HepG2 (cell line): Measurements from ENCODE around the gene KCNQ1OT1. TPM values are rescaled to one million over a fixed set of nuclear protein-coding genes. Genes with fewer than 3 reads are reported as not detected.

ENCODE experiments used
- AHR ChIP-seq: IDR thresholded peaks from 2 replicates; pipeline ENCODE4 v1.6.1; 2018; ENCODE audit warnings: missing genetic modification reagents, missing compliant biosample characterization
- ATM ChIP-seq: fragments of 450-650 bp; IDR thresholded peaks from 2 replicates; pipeline ENCODE4 v1.7.1; 2017; ENCODE audit warnings: mild to moderate bottlenecking, borderline replicate concordance
- CBX2 ChIP-seq, 2 experiments: fragments of 200-600 bp in 1 of 2; sonication (generic); formaldehyde crosslinking in 1 of 2; IDR thresholded peaks; 2 replicates each; pipeline versions ENCODE4 v1.7.0 to v1.8.1; 2018 to 2022; ENCODE audit warnings: low read depth in 2 of 2, low read length in 1 of 2, mild to moderate bottlenecking in 1 of 2, missing genetic modification reagents in 1 of 2
- HOXA3 ChIP-seq: sonication (generic); formaldehyde crosslinking; IDR thresholded peaks from 2 replicates; pipeline ENCODE4 v1.5.0; 2020; ENCODE audit warnings: missing genetic modification reagents
- IRF2 ChIP-seq: IDR thresholded peaks from 2 replicates; pipeline ENCODE4 v1.6.1; 2018; ENCODE audit warnings: missing genetic modification reagents, missing compliant biosample characterization
- KDM5B ChIP-seq: sonication (generic); formaldehyde crosslinking; IDR thresholded peaks from 2 replicates; pipeline ENCODE4 v1.4.0; 2020; ENCODE audit warnings: missing genetic modification reagents, mild to moderate bottlenecking, borderline replicate concordance
- NFYC ChIP-seq: IDR thresholded peaks from 2 replicates; pipeline ENCODE4 v1.6.1; 2016; ENCODE audit warnings: missing genetic modification reagents, missing compliant biosample characterization
- NR2C2 ChIP-seq: sonication (generic); formaldehyde crosslinking; IDR thresholded peaks from 2 replicates; pipeline ENCODE4 v1.4.0; 2020; ENCODE audit warnings: missing genetic modification reagents, mild to moderate bottlenecking, moderate library complexity, borderline replicate concordance
- RXRB ChIP-seq: IDR thresholded peaks from 2 replicates; pipeline ENCODE4 v1.6.1; 2016; ENCODE audit warnings: borderline replicate concordance, missing genetic modification reagents, missing compliant biosample characterization
- ZMYM4 ChIP-seq: sonication (generic); formaldehyde crosslinking; IDR thresholded peaks from 2 replicates; pipeline ENCODE4 v1.8.1; 2023; ENCODE audit warnings: mild to moderate bottlenecking, missing genetic modification reagents
- ZNF292 ChIP-seq: sonication (generic); formaldehyde crosslinking; IDR thresholded peaks from 2 replicates; pipeline ENCODE4 v1.8.1; 2022; ENCODE audit warnings: mild to moderate bottlenecking, low read depth, missing genetic modification reagents, borderline replicate concordance
- ZNF331 ChIP-seq: sonication (generic); formaldehyde crosslinking; IDR thresholded peaks from 2 replicates; pipeline ENCODE4 v1.4.0; 2020; ENCODE audit warnings: missing genetic modification reagents
- ZNF850 ChIP-seq: sonication (generic); formaldehyde crosslinking; conservative IDR thresholded peaks from 2 replicates; pipeline ENCODE4 v1.9.0; 2021; ENCODE audit warnings: mild to moderate bottlenecking, missing genetic modification reagents
- polyA plus RNA-seq, 8 experiments: library from polyadenylated mRNA; depleted of rRNA in 3 of 8; stranded (reverse) in 7 of 8; unstranded in 1 of 8; fragments of >200 nt; fragmentation: Illumina TruSeq in 4 of 8; extraction: Trizol in 4 of 8; gene quantifications; 2 replicates each; pipeline versions ENCODE4 v1.2.1 to v1.2.3, GENCODE V29; 2011 to 2016; ENCODE audit warnings: low read depth in 4 of 8, missing spikeins in 1 of 8, mixed read lengths in 1 of 8; ENCODE audit not compliant: insufficient read depth in 1 of 8
- total RNA-seq, 5 experiments: library from RNA; depleted of rRNA; stranded (reverse); fragments of >200 nt; fragmentation: Illumina TruSeq; extraction: Trizol; gene quantifications; 2 replicates each; pipeline ENCODE4 v1.2.3, GENCODE V29; 2016; ENCODE audit warnings: low read depth in 1 of 5
- TF ChIP-seq, protein P1 (sequence below): sonication (generic); formaldehyde crosslinking; IDR thresholded peaks from 2 replicates; pipeline ENCODE4 v1.4.0; 2020; ENCODE audit warnings: missing genetic modification reagents, mild to moderate bottlenecking, borderline replicate concordance
- TF ChIP-seq, protein P2 (sequence below): sonication (generic); formaldehyde crosslinking; IDR thresholded peaks from 2 replicates; pipeline ENCODE4 v1.4.0; 2020; ENCODE audit warnings: missing genetic modification reagents, borderline replicate concordance
- TF ChIP-seq, protein P3 (sequence below): IDR thresholded peaks from 2 replicates; pipeline ENCODE4 v1.6.1; 2016
- TF ChIP-seq, protein P4 (sequence below): sonication (generic); formaldehyde crosslinking; IDR thresholded peaks from 2 replicates; pipeline ENCODE4 v1.8.1; 2023; ENCODE audit warnings: mild to moderate bottlenecking, missing genetic modification reagents
- TF ChIP-seq, protein P5 (sequence below): sonication (generic); IDR thresholded peaks from 2 replicates; pipeline ENCODE4 v1.6.1; 2016; ENCODE audit warnings: low read depth, borderline replicate concordance
- TF ChIP-seq, protein P6 (sequence below): sonication (generic); formaldehyde crosslinking; IDR thresholded peaks from 2 replicates; pipeline ENCODE4 v1.9.0; 2022; ENCODE audit warnings: missing genetic modification reagents, mild to moderate bottlenecking, borderline replicate concordance

The KCNQ1OT1 gene
- total and polyA plus RNA-seq, 2 of the 13 experiments (the other 11 are each of a cell fraction or from before 2014, with no cell fraction given) = 1.3 to 18.9 TPM

DNA sequence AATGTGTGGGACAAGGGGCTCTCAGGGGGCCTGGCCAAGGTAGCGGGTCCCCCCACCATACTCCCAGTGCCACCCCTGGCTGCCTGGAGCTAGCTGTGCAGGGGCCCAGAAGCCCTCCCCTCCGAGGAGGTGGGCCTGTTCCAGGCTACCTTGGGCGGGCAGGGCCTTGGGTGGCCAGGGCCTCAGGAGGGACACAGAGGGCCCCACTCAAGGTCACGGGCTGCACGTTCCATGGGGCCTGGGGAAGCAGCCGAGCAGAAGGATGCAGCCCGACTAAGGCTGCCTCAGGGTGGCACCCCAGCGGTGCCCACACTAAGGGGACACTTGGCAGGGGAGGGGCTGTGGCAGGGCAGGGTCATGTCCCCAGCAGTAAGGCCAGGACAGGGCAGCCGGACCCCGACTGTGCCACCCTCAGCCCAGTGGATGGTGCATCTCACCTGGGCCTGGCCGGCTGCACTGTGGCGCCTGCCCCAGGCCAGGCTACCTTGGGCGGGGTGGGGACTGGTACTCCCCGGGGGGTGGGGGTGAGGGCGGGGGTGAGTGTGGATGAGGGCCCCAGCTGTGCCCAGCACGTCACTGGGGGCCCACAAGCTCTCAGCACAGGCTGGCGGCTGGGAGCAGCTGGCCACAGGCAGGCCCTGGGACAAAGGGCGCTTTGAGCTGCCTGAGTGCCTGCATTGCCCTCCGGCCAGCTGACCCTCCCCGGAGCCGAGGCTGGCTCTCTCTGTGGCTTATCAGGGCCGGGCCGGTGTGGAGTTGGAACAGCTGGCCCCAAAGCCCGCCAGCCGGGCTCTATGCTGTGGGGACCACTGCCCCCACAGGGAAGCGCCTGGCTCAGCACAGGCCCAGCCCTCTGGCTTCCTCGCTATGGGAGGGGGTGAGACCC, 137.9 kb downstream of the KCNQ1OT1 start (continued):
- 0 out of 2 replicates have a peak, but pooled peaks have one; percentile 38 for TF ChIP-seq ZMYM4 (CRISPR knock-in tag)
- TF ChIP-seq ZNF292 (CRISPR knock-in tag) = peak; percentile 88
- TF ChIP-seq, protein P1, sequence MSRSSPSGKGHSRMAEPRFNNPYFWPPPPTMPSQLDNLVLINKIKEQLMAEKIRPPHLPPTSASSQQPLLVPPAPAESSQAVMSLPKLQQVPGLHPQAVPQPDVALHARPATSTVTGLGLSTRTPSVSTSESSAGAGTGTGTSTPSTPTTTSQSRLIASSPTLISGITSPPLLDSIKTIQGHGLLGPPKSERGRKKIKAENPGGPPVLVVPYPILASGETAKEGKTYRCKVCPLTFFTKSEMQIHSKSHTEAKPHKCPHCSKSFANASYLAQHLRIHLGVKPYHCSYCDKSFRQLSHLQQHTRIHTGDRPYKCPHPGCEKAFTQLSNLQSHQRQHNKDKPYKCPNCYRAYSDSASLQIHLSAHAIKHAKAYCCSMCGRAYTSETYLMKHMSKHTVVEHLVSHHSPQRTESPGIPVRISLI (CRISPR knock-in tag) = no peak
- no peak for TF ChIP-seq IRF2
- no peak for TF ChIP-seq NR2C2 (CRISPR knock-in tag)
- TF ChIP-seq ZNF331 (CRISPR knock-in tag) = 0 out of 2 replicates have a peak, but pooled peaks have one; percentile 50
- peak; percentile 51; the same call in 1 of the 2 replicates for TF ChIP-seq RXRB (CRISPR knock-in tag)
- TF ChIP-seq, protein P2, sequence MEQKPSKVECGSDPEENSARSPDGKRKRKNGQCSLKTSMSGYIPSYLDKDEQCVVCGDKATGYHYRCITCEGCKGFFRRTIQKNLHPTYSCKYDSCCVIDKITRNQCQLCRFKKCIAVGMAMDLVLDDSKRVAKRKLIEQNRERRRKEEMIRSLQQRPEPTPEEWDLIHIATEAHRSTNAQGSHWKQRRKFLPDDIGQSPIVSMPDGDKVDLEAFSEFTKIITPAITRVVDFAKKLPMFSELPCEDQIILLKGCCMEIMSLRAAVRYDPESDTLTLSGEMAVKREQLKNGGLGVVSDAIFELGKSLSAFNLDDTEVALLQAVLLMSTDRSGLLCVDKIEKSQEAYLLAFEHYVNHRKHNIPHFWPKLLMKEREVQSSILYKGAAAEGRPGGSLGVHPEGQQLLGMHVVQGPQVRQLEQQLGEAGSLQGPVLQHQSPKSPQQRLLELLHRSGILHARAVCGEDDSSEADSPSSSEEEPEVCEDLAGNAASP (CRISPR knock-in tag) = no peak; the same call in 1 of the 2 replicates
- no peak; the same call in 1 of the 2 replicates for TF ChIP-seq HOXA3 (CRISPR knock-in tag)
- TF ChIP-seq NFYC (CRISPR knock-in tag) = no peak
- TF ChIP-seq, protein P3, sequence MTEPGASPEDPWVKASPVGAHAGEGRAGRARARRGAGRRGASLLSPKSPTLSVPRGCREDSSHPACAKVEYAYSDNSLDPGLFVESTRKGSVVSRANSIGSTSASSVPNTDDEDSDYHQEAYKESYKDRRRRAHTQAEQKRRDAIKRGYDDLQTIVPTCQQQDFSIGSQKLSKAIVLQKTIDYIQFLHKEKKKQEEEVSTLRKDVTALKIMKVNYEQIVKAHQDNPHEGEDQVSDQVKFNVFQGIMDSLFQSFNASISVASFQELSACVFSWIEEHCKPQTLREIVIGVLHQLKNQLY (CRISPR knock-in tag) = no peak
- TF ChIP-seq, protein P4, sequence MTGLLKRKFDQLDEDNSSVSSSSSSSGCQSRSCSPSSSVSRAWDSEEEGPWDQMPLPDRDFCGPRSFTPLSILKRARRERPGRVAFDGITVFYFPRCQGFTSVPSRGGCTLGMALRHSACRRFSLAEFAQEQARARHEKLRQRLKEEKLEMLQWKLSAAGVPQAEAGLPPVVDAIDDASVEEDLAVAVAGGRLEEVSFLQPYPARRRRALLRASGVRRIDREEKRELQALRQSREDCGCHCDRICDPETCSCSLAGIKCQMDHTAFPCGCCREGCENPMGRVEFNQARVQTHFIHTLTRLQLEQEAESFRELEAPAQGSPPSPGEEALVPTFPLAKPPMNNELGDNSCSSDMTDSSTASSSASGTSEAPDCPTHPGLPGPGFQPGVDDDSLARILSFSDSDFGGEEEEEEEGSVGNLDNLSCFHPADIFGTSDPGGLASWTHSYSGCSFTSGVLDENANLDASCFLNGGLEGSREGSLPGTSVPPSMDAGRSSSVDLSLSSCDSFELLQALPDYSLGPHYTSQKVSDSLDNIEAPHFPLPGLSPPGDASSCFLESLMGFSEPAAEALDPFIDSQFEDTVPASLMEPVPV = peak; percentile 72; the same call in 1 of the 2 replicates
- TF ChIP-seq ZNF850 (CRISPR knock-in tag) = no peak
- TF ChIP-seq, protein P5, sequence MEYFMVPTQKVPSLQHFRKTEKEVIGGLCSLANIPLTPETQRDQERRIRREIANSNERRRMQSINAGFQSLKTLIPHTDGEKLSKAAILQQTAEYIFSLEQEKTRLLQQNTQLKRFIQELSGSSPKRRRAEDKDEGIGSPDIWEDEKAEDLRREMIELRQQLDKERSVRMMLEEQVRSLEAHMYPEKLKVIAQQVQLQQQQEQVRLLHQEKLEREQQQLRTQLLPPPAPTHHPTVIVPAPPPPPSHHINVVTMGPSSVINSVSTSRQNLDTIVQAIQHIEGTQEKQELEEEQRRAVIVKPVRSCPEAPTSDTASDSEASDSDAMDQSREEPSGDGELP = peak; percentile 97
- no peak for TF ChIP-seq CBX2 (IDR thresholded peaks at IDR 0.05; ENCODE audit: low read depth, low read length)
- TF ChIP-seq CBX2 (CRISPR knock-in tag; IDR thresholded peaks at IDR 0.05; ENCODE audit: low read depth) = no peak
- no peak for TF ChIP-seq AHR
- TF ChIP-seq, protein P6, sequence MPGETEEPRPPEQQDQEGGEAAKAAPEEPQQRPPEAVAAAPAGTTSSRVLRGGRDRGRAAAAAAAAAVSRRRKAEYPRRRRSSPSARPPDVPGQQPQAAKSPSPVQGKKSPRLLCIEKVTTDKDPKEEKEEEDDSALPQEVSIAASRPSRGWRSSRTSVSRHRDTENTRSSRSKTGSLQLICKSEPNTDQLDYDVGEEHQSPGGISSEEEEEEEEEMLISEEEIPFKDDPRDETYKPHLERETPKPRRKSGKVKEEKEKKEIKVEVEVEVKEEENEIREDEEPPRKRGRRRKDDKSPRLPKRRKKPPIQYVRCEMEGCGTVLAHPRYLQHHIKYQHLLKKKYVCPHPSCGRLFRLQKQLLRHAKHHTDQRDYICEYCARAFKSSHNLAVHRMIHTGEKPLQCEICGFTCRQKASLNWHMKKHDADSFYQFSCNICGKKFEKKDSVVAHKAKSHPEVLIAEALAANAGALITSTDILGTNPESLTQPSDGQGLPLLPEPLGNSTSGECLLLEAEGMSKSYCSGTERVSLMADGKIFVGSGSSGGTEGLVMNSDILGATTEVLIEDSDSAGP (CRISPR knock-in tag) = peak; percentile 61; the same call in 1 of the 2 replicates
- TF ChIP-seq ATM = no peak
- no peak; the same call in 1 of the 2 replicates for TF ChIP-seq KDM5B (CRISPR knock-in tag)
